HG03565 (cell line): ENCODE data around the gene HDGFL2.

Experiments used
- ATAC-seq: cut with Tn5 transposase; IDR thresholded peaks from one replicate; pipeline ENCODE4 v1.9.1; 2021; ENCODE audit warnings: mild to moderate bottlenecking, moderate library complexity; ENCODE audit not compliant: unreplicated experiment

The HDGFL2 gene

DNA sequence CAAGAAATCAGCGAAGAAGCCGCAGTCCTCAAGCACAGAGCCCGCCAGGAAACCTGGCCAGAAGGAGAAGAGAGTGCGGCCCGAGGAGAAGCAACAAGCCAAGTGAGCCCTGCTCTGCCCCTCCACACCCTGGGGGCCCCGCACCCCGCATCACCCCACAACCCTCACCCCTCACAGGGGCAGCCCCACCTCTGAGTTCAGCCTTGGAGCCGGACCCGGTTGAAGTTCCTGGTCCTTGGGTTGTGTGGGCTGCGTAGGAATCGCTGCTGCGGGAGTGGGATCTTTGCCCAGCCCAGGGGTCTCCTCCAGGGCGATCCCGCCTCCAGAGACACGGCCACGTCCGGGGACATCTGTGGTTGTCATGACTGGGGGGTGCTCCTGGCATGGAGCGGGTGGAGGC is 24.2 kb downstream of the HDGFL2 start:
- no peak for ATAC-seq

DNA sequence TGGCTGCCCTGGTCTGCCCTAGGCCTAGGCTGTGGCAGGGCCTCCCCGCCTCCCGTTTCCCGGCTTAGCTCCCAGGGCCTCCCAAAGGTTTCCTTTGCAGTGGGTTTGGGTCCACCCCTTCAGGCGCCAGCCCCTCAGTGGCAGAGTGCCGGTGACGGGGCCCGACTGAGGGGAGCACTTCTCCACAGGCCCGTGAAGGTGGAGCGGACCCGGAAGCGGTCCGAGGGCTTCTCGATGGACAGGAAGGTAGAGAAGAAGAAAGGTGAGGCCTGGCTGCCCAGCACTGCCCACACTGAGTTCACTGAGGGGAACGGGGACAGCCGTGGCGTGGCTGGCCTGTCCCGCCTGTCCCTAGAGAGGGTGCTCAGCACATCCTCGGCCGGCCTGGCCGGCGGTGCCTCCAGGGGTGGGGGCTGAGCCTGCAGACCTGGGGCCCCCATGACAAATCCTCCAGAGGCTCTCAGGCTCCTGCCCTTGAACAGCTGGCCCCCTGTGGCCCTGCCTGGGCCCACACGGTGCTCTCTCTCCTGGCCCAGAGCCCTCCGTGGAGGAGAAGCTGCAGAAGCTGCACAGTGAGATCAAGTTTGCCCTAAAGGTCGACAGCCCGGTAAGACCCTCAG is 25.8 kb downstream of the HDGFL2 start:
- no peak for ATAC-seq

- no peak for ATAC-seq
Observed at GRCh38 chr19:4498694-4499093, 26.6 kb downstream of the HDGFL2 start.

GRCh38 chr19:4499318-4499717 is 27.2 kb downstream of the HDGFL2 start:
- ATAC-seq = no peak

DNA sequence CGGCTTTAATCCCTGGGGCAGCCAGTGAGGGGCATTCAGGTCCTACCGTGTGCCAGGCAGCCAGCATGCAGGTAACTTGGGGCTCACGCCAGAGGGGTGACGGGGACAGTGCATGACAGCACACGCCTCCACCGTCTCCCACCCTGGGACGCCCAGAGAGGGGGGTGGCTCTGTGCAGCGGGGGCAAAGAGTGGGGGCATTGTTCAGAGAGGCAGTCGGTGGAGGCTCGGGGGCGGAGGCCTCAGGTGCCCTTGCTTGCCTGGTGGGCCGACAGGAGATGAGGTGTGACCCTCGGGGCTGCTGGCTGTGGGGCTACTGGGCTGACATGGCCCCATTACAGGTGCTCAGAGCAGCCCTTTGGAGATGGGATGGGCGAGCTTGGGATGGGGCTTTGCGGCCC is 27.8 kb downstream of the HDGFL2 start:
- ATAC-seq = no peak

- ATAC-seq = no peak
Observed at GRCh38 chr19:4500841-4501591, 28.9 kb downstream of the HDGFL2 start.

DNA sequence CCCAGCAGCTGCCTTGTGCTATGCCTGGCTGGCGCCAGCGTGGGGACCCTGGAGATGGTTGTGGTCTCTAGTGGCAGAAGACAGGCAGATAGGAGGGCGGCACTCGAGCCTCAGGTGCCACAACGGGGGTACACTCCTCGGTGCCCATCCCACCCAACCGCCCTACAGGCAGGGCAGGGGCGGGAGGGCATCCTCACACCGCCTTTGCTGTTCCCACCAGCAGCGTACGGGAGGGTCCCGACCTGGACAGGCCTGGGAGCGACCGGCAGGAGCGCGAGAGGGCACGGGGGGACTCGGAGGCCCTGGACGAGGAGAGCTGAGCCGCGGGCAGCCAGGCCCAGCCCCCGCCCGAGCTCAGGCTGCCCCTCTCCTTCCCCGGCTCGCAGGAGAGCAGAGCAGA is 29.6 kb downstream of the HDGFL2 start:
- no peak for ATAC-seq

DNA sequence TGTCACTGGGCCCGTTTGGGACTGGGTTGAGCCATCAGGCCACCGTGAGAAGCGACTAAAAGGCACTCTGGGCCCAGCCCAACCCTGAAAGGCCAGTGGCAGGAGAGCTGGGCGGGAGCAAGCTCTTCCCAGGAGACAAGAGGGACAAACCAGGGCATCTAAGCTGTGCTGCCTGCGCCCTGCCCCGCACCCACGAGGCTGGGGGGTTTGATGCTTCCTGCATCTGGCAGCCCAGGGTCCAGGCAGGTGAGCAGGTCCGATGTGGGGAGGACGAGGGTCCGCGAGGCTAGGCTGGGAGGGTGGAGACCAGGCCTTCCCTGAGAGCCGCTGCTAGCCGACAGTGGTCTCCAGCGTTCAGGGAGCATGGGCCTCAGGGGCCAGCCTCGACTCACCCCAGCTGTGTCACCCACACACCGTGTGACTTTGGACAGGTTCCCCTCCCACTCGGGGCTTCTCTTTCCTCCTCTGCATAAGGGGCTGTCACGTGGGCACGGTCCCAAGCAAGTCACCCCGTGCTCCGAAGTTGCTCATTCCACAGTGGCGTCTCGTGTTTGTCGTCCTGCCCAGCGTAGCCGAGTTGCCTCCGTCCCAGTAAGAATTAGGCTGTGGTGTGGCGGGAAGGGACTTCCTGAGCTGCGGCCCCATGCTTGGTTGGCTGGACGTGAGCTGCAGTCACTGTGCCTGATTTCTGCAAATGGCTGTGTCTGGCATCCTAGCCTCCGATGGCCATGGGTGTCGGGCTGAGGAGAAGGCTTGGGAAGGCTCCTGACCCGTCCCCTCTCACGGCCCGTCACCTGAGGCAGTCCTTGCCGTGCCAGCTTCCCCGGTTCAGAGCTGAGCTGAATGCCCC is 30.4 kb downstream of the HDGFL2 start:
- no peak for ATAC-seq

- ATAC-seq = no peak
Observed at GRCh38 chr19:4503132-4503824, 31.2 kb downstream of the HDGFL2 start.

DNA sequence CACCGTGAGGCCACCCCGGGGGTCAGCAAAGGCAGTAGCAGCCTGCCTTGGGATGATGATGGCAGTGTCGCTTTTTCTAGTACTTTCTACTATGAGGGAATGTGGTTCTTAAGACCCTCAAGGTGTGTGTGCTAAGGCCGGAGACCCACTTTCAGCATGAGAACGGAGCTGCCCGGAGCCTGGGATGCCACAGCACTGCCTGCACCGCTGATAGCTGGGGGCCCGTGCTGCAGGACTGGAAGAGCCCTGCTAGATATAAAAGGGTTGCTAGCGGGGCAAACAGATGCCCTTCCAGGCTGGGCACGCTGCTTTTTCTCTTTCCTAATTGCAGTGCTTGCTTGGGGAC is 31.7 kb downstream of the HDGFL2 start:
- no peak for ATAC-seq

GRCh38 chr19:4504297-4504701 is 32.2 kb downstream of the HDGFL2 start:
- ATAC-seq = no peak

- no peak for ATAC-seq
Observed at GRCh38 chr19:4504891-4505569, 32.9 kb downstream of the HDGFL2 start.

- ATAC-seq = no peak
Observed at GRCh38 chr19:4505570-4506448, 33.7 kb downstream of the HDGFL2 start.

- ATAC-seq = no peak
Observed at GRCh38 chr19:4506449-4507149, 34.5 kb downstream of the HDGFL2 start.

DNA sequence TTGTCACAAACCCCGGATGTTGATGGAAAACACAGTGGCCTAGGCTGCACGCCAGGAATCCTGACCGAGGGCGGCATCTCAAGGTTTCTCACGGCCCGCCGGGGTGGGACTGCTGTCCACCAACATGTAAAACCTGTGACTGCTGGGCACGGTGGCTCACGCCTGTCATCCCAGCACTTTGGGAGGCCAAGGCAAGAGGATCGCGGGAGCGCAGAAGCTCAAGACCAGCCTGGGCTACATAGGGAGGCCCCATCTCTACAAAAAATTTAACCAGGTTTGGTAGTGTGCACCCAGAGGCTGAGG is 35.0 kb downstream of the HDGFL2 start:
- no peak for ATAC-seq

GRCh38 chr19:4507804-4508203 is 35.7 kb downstream of the HDGFL2 start:
- ATAC-seq = no peak

DNA sequence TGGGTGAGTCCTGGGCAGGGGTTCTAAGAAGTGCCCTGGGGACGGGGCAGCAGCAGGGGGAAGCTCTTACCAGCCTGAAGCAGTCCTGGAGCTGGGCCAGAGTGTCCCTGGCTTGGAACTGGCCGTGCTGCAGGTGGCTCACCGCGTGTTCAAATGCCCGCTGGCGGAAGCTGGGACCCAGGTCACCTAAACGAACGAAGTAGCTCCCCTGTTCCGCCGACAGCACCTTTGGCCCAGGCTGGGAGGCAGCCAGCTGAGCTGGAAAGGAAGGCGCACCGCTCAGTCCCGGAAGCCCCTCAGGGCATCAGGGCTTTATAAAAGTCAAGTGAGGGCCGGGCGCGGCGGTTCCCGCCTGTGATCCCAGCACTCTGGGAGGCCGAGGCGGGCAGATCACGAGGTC is 36.6 kb downstream of the HDGFL2 start:
- ATAC-seq = no peak

GRCh38 chr19:4510435-4511255 is 38.5 kb downstream of the HDGFL2 start:
- no peak for ATAC-seq
